ENCODE results near the gene TREM2. TPM values are rescaled to one million over a fixed set of nuclear protein-coding genes. Genes with fewer than 3 reads are reported as not detected.

Gene TREM2
- total and polyA plus RNA-seq, 2 of the 8 experiments (the other 6 are each of a cell fraction or from before 2014, with no cell fraction given), result 0.20 TPM; not detected in 1

- TF ChIP-seq GABPA (IDR thresholded peaks at IDR 0.05; ENCODE audit: borderline replicate concordance, insufficient read depth, low read length), result no peak
- TF ChIP-seq KDM1A (IDR thresholded peaks at IDR 0.05; ENCODE audit: borderline replicate concordance, low read length), result no peak
Observed at GRCh38 chr6:41201764-41202173, 38.9 kb upstream of the TREM2 start (continued).
